NK-92 (cell line): ENCODE results near the gene OR2T5.
"Not testable (repeated sequence)": the region's sequence is repeated elsewhere in the genome, so short reads cannot be mapped to it uniquely, and the experiment has no call there.

Experiments
- DNase-seq: peaks from one replicate; lab custom pipeline; 2025; ENCODE audit not compliant: unreplicated experiment; lab: John Stamatoyannopoulos, UW

The OR2T5 gene

GRCh38 chr1:248500305-248501035 is 12.1 kb downstream of the OR2T5 start:
- not testable (repeated sequence) for DNase-seq

GRCh38 chr1:248507773-248508172 is 19.4 kb downstream of the OR2T5 start, which contains the start of gene OR2G6:
TSS of gene OR2G6 (plus strand) at chr1:248508073. CDS start at chr1:248521647, 13,574 bp downstream.
- not testable (repeated sequence) for DNase-seq

DNA sequence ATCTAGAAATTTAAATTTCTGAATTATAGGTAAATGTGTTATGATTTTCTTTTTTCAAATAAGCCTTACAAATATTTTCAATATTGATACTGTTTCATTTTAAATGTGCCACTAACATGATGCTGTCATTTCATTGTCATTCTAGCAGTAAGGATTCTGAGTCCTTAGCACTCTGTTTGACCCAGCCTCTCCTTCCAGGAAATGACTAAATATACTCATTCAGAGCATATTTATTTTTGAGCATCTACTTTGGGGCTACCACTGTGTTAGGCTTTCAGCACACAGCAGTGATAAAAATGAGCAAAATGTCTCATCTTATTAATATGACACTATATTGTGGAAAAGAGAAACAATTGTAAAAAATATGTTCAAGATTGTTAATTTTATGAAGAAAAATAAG is 21.8 kb downstream of the OR2T5 start:
- DNase-seq, result not testable (repeated sequence)

- no peak for DNase-seq
These were observed 33.5 kb downstream of the OR2T5 start for GRCh38 chr1:248521856-248522255.

- DNase-seq, result not testable (repeated sequence)
These were observed 49.1 kb downstream of the OR2T5 start for GRCh38 chr1:248537449-248537848.
